ENCODE measurements around the gene ZNF620.
"Not testable (repeated sequence)": the region's sequence is repeated elsewhere in the genome, so short reads cannot be mapped to it uniquely, and the experiment has no call there.

The ZNF620 gene

GRCh38 chr3:40532252-40532651 is 26.4 kb downstream of the ZNF620 start:
- no peaks in the 10 kb centered on the region for H3K27me3 ChIP-seq
- no peak for DNase-seq
- H3K4me3 ChIP-seq = no peak overlapping the region
- H3K4me1 ChIP-seq = no peaks in the 10 kb centered on the region
- H3K36me3 ChIP-seq = peaks cover 98 to 100% (median 98%) of the 10 kb centered on the region in 3 donors
- intact Hi-C loops (cut with DNase I; ENCODE audit: low total_unique reads) = no loop called here
- H3K9me3 ChIP-seq = peaks cover 0 to 45% (median 20%) of the 10 kb centered on the region in 3 donors
- no peak overlapping the region for H3K27ac ChIP-seq
- TF ChIP-seq, protein P1, sequence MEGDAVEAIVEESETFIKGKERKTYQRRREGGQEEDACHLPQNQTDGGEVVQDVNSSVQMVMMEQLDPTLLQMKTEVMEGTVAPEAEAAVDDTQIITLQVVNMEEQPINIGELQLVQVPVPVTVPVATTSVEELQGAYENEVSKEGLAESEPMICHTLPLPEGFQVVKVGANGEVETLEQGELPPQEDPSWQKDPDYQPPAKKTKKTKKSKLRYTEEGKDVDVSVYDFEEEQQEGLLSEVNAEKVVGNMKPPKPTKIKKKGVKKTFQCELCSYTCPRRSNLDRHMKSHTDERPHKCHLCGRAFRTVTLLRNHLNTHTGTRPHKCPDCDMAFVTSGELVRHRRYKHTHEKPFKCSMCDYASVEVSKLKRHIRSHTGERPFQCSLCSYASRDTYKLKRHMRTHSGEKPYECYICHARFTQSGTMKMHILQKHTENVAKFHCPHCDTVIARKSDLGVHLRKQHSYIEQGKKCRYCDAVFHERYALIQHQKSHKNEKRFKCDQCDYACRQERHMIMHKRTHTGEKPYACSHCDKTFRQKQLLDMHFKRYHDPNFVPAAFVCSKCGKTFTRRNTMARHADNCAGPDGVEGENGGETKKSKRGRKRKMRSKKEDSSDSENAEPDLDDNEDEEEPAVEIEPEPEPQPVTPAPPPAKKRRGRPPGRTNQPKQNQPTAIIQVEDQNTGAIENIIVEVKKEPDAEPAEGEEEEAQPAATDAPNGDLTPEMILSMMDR (IDR thresholded peaks at IDR 0.05) = no peak

GRCh38 chr3:40534283-40534682 is 28.4 kb downstream of the ZNF620 start:
- no peaks in the 10 kb centered on the region for H3K4me1 ChIP-seq
- no peak overlapping the region for H3K4me3 ChIP-seq
- no peak for DNase-seq
- peaks cover 3 to 63% (median 38%) of the 10 kb centered on the region in 3 donors for H3K9me3 ChIP-seq
- H3K36me3 ChIP-seq = peaks cover 99 to 100% (median 100%) of the 10 kb centered on the region in 3 donors
- no peaks in the 10 kb centered on the region for H3K27me3 ChIP-seq
- no peak overlapping the region for H3K27ac ChIP-seq
- intact Hi-C loops (cut with DNase I; ENCODE audit: low total_unique reads) = no loop called here
- TF ChIP-seq, protein P1 (IDR thresholded peaks at IDR 0.05) = no peak

DNA sequence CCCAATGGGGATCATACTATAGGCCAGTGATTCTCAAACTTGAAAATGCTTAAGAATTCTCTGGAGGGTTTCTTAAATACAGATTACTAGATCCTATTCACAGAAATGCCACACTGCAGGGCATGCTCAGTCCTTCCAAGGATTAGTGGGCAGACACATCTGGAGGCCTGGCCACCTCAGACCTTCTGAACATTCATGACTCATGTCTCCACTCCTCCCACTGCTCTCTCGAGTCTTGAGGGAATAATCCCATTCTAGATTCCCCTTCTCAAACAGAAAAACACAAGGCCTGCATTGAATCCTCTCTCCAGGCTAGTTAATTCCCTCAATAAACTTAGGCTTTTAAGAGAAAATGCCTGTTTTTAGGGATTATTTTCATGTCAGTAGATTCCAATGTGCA is 41.0 kb downstream of the ZNF620 start:
- H3K4me1 ChIP-seq = no peaks in the 10 kb centered on the region
- no peak overlapping the region for H3K4me3 ChIP-seq
- H3K9me3 ChIP-seq = no peaks in the 10 kb centered on the region
- intact Hi-C loops (cut with DNase I; ENCODE audit: low total_unique reads) = no loop called here
- H3K36me3 ChIP-seq = no peaks in the 10 kb centered on the region
- TF ChIP-seq, protein P1 (IDR thresholded peaks at IDR 0.05) = no peak
- no peak for DNase-seq
- H3K27ac ChIP-seq = no peak overlapping the region
- H3K27me3 ChIP-seq = no peaks in the 10 kb centered on the region

DNA sequence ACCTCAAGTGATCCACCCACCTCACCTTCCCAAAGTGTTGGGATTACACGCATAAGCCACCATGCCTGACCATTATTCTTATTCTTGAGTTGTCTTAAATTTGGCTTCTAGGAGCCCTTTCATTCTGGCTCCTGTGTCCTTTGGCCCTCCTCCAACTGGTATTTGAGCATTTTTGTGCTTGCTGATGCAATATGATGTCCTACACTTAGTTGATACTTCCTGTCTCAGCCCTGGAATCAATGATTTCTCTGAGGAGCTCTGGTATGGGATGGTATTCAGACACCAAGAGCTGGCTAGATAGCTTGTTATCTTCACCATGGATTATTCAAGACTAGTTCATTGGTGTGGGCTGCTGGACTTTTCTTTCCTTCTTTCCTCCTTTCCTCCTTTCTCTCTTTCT is 44.3 kb downstream of the ZNF620 start:
- intact Hi-C loops (cut with DNase I; ENCODE audit: low total_unique reads) = no loop called here
- H3K4me1 ChIP-seq = no peaks in the 10 kb centered on the region
- DNase-seq = no peak
- H3K36me3 ChIP-seq = no peaks in the 10 kb centered on the region
- TF ChIP-seq, protein P1 (IDR thresholded peaks at IDR 0.05) = no peak
- H3K27ac ChIP-seq = no peak overlapping the region
- H3K27me3 ChIP-seq = no peaks in the 10 kb centered on the region
- no peaks in the 10 kb centered on the region for H3K9me3 ChIP-seq
- H3K4me3 ChIP-seq = no peak overlapping the region

GRCh38 chr3:40557575-40558161 is 51.8 kb downstream of the ZNF620 start:
- no peak for DNase-seq
- Histone ChIP-seq H3K27me3 (no peaks in the 10 kb centered on the region), H3K4me3 (no peak overlapping the region), H3K36me3 (no peaks in the 10 kb centered on the region), H3K27ac (no peak overlapping the region), H3K4me1 (no peaks in the 10 kb centered on the region), H3K9me3 (no peaks in the 10 kb centered on the region)
- intact Hi-C loops (cut with DNase I; ENCODE audit: low total_unique reads) = no loop called here
- TF ChIP-seq, protein P1 (IDR thresholded peaks at IDR 0.05) = no peak

DNA sequence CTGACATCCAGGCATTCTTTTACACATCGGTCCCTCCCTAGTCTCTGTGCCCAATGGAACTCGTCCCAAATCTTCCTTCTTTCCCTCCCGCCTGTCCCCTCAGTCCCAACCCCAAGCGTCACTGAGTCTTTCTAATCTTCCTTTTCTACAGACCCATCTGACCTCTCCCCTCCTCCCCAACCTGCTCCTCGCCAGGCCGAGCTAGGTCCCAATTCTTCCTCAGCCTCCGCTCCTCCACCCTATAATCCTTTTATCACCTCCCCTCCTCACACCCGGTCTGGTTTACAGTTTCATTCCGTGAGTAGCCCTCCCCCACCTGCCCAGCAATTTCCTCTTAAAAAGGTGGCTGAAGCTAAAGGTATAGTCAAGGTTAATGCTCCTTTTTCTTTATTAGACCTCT is 56.6 kb downstream of the ZNF620 start:
- H3K36me3 ChIP-seq; H3K27ac ChIP-seq; DNase-seq; H3K27me3 ChIP-seq; H3K4me3 ChIP-seq; intact Hi-C loops (cut with DNase I; ENCODE audit: low total_unique reads); H3K4me1 ChIP-seq; H3K9me3 ChIP-seq: not testable (repeated sequence)

GRCh38 chr3:40565629-40566028 is 59.8 kb downstream of the ZNF620 start:
- DNase-seq; H3K27me3 ChIP-seq; intact Hi-C loops (cut with DNase I; ENCODE audit: low total_unique reads); H3K4me1 ChIP-seq; H3K4me3 ChIP-seq; H3K27ac ChIP-seq; H3K36me3 ChIP-seq; H3K9me3 ChIP-seq: not testable (repeated sequence)
